Motor neuron (in vitro differentiated cells): ENCODE measurements around the gene DGCR6L. TPM values are rescaled to one million over a fixed set of nuclear protein-coding genes. Genes with fewer than 3 reads are reported as not detected.
"Not testable (repeated sequence)": the region's sequence is repeated elsewhere in the genome, so short reads cannot be mapped to it uniquely, and the experiment has no call there.

Experiments used
- ATAC-seq, 8 experiments: fragments of 200-7000 bp; cut with Tn5 transposase; replicated peaks in 6 of 8; 2 replicates each; pipeline ENCODE4 v1.8.0; 2021; ENCODE audit warnings: mild to moderate bottlenecking in 8 of 8, moderate library complexity in 8 of 8
- H3K27ac ChIP-seq, 2 donors: fragments of 250-450 bp; sonication (Bioruptor Pico); 2 replicates each; pipeline ENCODE4 v1.9.0; 2021; ENCODE audit warnings: antibody characterized with exemption in 2 of 2, mild to moderate bottlenecking in 2 of 2, moderate library complexity in 1 of 2
- H3K4me1 ChIP-seq, 2 donors: fragments of 250-450 bp; sonication (Bioruptor Pico); replicated peaks in 1 of 2; 2 replicates each; pipeline ENCODE4 v1.6.1; 2021; ENCODE audit warnings: antibody characterized with exemption in 2 of 2, mild to moderate bottlenecking in 2 of 2, moderate library complexity in 1 of 2
- H3K4me3 ChIP-seq, 5 donors: fragments of 250-450 bp; sonication (Bioruptor Pico); 2 replicates each; pipeline ENCODE4 v1.9.0; 2021; ENCODE audit warnings: antibody characterized with exemption in 5 of 5, mild to moderate bottlenecking in 5 of 5, moderate library complexity in 4 of 5
- WGBS, 10 experiments: fragments of 450-650 bp; shearing (Covaris generic); methylation state at CpG; one replicate each; pipeline ENCODE4 v1.0.0; 2022; 5-methylcytosine and 5-hydroxymethylcytosine counted together
- in situ Hi-C, 9 experiments: fragments of 400-800 bp; cut with MboI; loops; one replicate each; pipeline ENCODE4 v1.15.0; 2021; ENCODE audit warnings: low sequenced_read_pairs in 9 of 9, low pct_unique_long_range_greater_than_20kb in 2 of 9; ENCODE audit not compliant: unreplicated experiment in 9 of 9
- total RNA-seq, 8 experiments: library from RNA; unstranded; fragments of 300-600 nt; gene quantifications; 2 replicates each; pipeline versions ENCODE4 v1.2.3 to v1.2.4, GENCODE V29; 2022

The DGCR6L gene
- total RNA-seq, 8 experiments from 2014 or later, result 31.4 to 62.4 (median 41.0) TPM

DNA sequence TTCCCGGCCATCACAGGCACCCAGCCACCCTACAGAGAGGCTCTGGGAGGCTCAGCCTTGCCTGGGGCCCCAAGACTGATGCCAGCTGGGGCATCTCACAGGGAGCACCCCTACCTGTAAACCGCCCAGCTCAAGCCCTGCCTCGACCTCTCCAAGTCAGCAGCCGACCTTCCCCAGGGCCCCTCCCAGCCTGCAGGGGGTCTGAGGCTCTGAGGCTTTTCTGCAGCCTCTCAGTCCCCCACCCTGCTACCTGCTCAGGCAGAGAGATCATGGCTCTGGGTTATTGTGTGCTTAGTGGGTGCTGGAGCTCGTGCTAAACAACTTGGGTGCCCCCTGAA, 28.6 kb downstream of the DGCR6L start:
- Histone ChIP-seq H3K4me1 (peaks cover 12 to 19% of the 10 kb centered on the region in 2 donors), H3K4me3 (no peak overlapping the region), H3K27ac (no peak overlapping the region)
- no peak for ATAC-seq
- in situ Hi-C loops, result loop anchor here in 3 of 9 experiments (10.0 to 25.0 kb wide), 2 partner anchors 129 to 136 kb away; partner anchors contain the start of gene CCDC188 (in 3 of the 3)
- 100% methylated on average over 1 of the region's 5 CpGs; no CpG with 5 or more reads in 8 of the 10 experiments for WGBS, 10 experiments

DNA sequence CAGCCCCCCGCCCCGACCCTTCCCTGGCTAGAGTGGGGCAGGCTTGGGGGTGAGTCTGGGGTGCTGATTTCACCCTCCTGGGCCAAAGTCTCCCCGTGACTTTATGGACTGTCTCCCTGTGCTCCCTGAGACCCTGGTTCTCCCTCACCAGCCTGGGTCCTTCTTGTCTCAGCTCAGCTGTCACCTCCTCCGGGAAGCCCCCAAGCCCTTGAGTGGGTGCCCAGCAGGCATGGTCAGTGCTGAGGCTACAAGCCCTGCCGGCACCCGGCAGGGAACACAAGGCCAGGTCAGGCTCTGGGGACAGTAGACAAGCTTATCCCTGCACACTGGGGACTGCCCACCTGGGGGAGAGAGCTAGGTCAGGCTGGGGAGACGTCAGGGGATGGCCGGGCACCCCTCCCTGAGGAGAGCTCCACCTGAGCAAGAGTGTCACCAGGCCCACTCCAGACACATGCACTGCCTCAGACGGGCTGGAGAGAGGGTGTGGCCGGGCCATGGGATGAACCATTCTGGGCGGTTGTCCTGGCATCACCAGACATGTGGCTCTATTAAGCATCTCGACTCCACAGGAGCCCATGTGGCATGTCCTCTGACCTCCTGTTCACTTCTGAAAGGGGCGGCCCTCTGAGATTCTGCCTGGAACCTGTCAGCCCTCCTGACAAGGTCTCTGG, 29.1 kb downstream of the DGCR6L start:
- no peak overlapping the region for H3K27ac ChIP-seq
- 89% methylated on average over 4 of the region's 13 CpGs; no CpG with 5 or more reads in 9 of the 10 experiments for WGBS, 10 experiments
- no peak overlapping the region for H3K4me3 ChIP-seq
- H3K4me1 ChIP-seq, result peaks cover 16 to 22% of the 10 kb centered on the region in 2 donors
- in situ Hi-C loops, result loop anchor here in 3 of 9 experiments (10.0 to 25.0 kb wide), 2 partner anchors 128 to 136 kb away; partner anchors contain the start of gene CCDC188 (in 3 of the 3)
- ATAC-seq, result no peak

DNA sequence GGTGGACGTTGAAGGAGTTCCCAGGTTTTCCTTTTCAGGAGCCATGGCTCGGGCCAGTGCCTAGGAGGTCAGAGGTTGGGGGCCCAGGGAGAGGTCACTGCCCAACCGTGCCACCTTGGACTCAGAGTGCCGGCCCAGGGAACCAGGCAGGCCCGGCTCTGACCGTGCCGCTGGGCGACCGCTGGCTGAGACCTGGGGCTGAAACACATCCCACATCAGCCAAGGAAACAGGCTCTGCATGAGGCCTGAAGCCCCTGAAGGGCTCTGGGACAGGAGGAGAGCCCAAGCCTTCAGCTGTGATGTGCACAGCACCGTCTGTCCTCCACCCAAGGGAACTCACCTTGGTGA, 29.8 kb downstream of the DGCR6L start:
- H3K4me1 ChIP-seq, result peaks cover 16 to 22% of the 10 kb centered on the region in 2 donors
- ATAC-seq, result no peak
- 0 to 92% methylated on average over 1 to 5 of the region's 10 CpGs; no CpG with 5 or more reads in 8 of the 10 experiments for WGBS, 10 experiments

DNA sequence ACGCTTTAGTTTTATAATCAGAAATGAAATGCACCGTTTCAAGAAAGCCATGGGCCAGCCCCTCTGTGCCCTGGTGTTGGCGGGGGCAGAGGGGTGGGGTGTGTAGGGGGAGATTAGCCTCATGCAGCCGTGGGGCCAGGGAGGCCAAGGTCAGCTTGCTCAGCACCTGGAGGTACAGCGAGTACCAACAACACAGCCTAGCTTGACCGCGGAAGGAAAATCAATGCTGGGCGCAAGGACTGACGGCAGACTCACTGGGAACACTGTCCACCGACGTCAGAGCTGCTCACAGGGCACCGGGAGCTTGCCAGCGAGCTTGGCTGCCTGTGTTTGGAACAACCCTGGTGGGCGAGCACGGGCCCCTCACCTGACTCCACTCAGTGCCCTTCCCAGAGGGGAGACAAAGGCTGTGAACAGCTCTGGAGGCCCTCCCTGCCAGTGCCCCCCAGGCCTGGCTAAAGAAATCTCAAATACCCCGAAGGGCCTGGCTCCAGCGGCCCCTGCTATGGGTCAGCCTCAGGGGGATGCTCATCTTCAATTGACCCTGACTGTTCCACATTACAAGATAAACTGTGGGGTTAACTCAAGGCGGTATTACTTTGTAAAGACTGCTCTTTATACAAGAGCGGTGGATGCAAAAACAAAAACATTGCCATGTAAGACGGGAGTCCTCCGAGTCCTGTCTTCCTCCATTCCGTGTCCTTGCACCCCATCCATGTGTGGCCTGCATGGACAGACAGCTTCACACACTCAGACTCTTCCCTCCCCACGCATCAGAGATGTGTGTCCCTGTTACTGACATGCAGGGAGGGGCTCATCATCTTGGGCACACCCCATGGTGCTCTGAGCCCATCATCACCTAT, 30.4 kb downstream of the DGCR6L start:
- not testable (repeated sequence) for ATAC-seq, H3K4me3 ChIP-seq, H3K27ac ChIP-seq
- in situ Hi-C loops, result loop anchor here in 5 of 9 experiments (10.0 to 25.0 kb wide), 2 partner anchors 127 to 135 kb away; partner anchors contain the start of gene CCDC188 (in 5 of the 5)
- 75 to 93% (median 90%) methylated on average over 2 to 6 of the region's 23 CpGs; no CpG with 5 or more reads in 6 of the 10 experiments for WGBS, 10 experiments
- peaks cover 16 to 22% of the 10 kb centered on the region in 2 donors for H3K4me1 ChIP-seq

More for the DNA sequence above, 29.8 kb downstream of the DGCR6L start:
- Histone ChIP-seq H3K4me3 (no peak overlapping the region), H3K27ac (no peak overlapping the region)
- in situ Hi-C loops, result loop anchor here in 3 of 9 experiments (10.0 to 25.0 kb wide), 2 partner anchors 128 to 135 kb away; partner anchors contain the start of gene CCDC188 (in 3 of the 3)

DNA sequence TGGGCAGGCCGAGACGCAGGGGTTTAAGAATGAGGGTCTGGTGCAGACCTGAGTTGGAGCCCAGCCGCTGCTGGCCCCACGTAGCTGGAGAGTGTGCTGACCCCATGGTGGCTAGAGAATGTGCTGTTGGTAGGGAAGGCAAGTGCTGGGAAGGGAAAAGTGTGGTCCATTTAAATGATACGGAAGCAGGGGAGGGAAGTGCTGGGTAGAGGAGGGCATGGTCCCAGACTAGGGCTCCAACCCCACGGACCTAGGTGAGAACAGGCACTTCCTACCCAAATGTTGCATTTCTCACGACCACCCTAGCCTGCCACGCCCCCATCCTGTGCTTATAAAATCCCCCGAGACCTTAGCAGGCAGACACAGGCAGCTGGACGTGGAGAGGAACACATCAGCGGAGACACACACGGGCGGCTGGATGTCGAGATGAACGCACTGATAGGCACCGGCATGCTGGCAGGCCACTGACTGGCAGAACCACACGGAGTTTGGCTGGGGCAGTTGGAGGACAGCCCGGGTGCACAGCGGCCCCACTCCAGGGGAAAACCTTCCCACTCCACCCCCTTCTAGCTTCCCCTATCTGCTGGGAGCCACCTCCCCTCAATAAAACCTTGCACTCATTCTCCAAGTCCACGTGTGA, 33.0 kb downstream of the DGCR6L start:
- in situ Hi-C loops, result loop anchor here in 3 of 9 experiments (10.0 to 25.0 kb wide), 2 partner anchors 125 to 132 kb away; partner anchors contain the start of gene CCDC188 (in 3 of the 3)
- H3K4me3 ChIP-seq, H3K27ac ChIP-seq, ATAC-seq: not testable (repeated sequence)
- peaks cover 19 to 22% of the 10 kb centered on the region in 2 donors for H3K4me1 ChIP-seq
- WGBS, 10 experiments, result no CpG with 5 or more reads among the region's 20 CpGs

DNA sequence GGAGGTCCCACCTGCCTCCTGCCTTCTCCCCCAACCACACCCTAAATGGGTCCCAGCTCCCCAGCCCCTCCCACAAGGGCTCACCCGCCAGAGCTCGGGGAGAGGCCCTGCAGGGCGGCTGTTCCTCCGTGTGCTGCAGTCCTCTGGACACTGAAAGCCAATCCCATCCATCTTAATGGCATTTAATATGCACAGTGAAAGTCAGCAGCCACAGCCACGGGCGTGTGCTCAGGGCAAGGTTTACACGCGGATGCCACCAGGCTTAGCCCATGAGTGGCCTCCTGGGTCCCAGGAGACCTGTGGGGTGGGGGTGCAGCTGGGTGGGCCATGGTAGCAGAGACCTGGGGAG, 33.6 kb downstream of the DGCR6L start:
- WGBS, 10 experiments, result no CpG with 5 or more reads among the region's 8 CpGs
- peak; percentile 21 to 82 (median 66) for ATAC-seq
- H3K27ac ChIP-seq, H3K4me3 ChIP-seq: not testable (repeated sequence)
- in situ Hi-C loops, result loop anchor here in 3 of 9 experiments (10.0 to 25.0 kb wide), 2 partner anchors 124 to 131 kb away; partner anchors contain the start of gene CCDC188 (in 3 of the 3)
- H3K4me1 ChIP-seq, result peaks cover 19 to 20% of the 10 kb centered on the region in 2 donors

DNA sequence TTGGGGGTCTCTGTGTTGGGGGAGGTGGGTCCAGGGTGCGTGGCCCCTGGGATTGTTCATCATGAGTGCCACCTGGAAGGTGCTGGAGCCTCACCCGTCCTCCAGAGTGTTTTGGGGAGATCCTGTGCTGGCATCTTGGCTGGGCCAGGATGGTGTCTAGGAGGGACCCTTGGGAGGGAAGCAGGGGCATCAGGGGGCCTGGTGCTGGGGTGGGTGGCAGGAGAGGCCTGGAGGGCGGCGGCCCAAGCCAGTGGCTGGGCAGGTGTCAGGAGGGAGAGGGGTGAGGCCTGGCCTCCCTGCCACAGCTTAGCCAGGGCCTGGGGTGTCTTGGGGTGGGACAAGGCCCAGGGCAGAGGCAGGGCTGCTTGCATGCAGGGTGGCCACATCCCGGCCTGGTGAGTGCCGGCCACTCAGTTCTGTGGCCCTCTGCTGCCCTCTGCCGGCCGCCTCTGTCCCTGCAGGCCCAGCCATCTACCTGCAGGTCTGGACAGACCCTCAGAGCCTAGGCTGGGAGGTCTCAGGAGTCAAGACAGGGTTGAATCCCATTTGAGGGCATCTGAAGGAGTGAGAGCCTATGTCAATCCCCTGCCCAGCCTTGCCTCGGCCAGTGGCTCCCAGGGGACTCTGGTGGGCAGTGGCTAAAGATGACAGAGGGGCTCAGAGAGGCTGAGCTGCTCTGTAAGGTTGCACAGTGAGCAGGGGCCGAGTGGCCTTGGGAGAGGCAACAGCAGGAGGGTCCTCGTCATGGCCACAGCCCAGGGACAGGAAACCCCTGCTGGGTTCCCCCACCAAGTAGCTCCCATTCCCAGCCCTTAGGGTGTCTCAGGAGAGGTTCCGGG, 34.2 kb downstream of the DGCR6L start:
- H3K4me3 ChIP-seq, H3K27ac ChIP-seq: not testable (repeated sequence)
- WGBS, 10 experiments, result 17 to 20% methylated on average over 1 of the region's 12 CpGs; no CpG with 5 or more reads in 8 of the 10 experiments
- in situ Hi-C loops, result loop anchor here in 3 of 9 experiments (10.0 to 25.0 kb wide), 2 partner anchors 123 to 131 kb away; partner anchors contain the start of gene CCDC188 (in 3 of the 3)
- peak; percentile 80 to 96 (median 83) for ATAC-seq
- peaks cover 19 to 20% of the 10 kb centered on the region in 2 donors for H3K4me1 ChIP-seq

DNA sequence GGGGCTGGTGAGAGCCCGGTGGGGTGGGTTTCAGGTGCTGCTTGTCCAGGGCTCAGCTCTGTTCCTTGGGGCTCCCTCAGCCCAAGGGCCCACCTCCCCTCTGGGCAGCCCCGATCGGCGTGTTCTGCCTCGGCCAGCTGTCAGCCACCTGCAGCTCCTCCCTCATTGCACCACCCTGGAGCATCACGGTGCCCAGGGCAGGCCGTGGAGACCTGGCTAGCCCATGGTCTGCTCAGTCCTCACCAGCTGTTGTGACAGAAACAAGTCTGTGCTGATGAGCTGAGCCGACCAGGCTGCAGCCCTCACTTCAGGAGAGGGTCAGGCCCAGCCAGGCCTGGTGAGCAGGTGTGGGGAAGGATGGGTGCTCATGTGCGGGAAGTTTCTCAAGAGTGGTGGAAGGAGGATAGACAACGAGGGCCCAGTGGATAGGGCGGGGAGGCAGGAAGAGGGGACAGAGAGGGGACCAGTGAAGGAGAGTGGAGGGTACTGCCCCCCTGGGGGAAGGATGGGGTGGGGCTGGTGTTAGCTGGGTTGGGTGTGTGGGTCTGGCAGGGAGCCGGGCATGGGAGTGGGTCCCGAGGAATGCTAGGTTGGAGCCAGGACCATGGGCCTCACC, 35.3 kb downstream of the DGCR6L start:
- WGBS, 10 experiments, result 55 to 72% (median 62%) methylated on average over 2 to 5 of the region's 13 CpGs; no CpG with 5 or more reads in 7 of the 10 experiments
- in situ Hi-C loops, result loop anchor here in 3 of 9 experiments (10.0 to 25.0 kb wide), 2 partner anchors 122 to 130 kb away; partner anchors contain the start of gene CCDC188 (in 3 of the 3)
- ATAC-seq, result no peak
- Histone ChIP-seq H3K27ac (no peak overlapping the region), H3K4me1 (peaks cover 13 to 14% of the 10 kb centered on the region in 2 donors), H3K4me3 (no peak overlapping the region)

DNA sequence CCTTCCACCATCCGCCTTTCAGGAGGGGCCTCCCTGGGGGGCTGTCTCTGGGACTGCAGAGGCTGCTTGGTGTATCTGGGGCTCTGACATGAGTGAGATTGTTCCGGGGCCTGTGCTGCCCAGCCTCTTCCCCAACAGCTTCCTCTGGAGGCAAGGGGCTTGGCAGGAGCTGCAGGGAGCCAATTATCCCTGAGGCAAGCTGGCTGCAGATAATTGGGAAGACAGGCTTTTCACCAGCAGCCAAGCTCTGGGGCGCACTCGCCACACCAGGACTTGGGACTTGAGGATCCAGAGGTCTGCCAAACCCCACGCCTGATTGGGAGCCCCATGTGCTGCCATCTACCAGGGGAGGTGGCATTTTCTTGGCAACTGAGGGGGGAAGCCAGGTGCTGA, 36.2 kb downstream of the DGCR6L start:
- Histone ChIP-seq H3K27ac (peak overlapping the region in 1 of 2 donors; percentile 51), H3K4me1 (peaks cover 6 to 11% of the 10 kb centered on the region in 2 donors), H3K4me3 (no peak overlapping the region)
- in situ Hi-C loops, result loop anchor here in 3 of 9 experiments (10.0 to 25.0 kb wide), 2 partner anchors 121 to 129 kb away; partner anchors contain the start of gene CCDC188 (in 3 of the 3)
- no peak for ATAC-seq
- 0 to 64% (median 40%) methylated on average over 1 to 4 of the region's 5 CpGs; no CpG with 5 or more reads in 7 of the 10 experiments for WGBS, 10 experiments

DNA sequence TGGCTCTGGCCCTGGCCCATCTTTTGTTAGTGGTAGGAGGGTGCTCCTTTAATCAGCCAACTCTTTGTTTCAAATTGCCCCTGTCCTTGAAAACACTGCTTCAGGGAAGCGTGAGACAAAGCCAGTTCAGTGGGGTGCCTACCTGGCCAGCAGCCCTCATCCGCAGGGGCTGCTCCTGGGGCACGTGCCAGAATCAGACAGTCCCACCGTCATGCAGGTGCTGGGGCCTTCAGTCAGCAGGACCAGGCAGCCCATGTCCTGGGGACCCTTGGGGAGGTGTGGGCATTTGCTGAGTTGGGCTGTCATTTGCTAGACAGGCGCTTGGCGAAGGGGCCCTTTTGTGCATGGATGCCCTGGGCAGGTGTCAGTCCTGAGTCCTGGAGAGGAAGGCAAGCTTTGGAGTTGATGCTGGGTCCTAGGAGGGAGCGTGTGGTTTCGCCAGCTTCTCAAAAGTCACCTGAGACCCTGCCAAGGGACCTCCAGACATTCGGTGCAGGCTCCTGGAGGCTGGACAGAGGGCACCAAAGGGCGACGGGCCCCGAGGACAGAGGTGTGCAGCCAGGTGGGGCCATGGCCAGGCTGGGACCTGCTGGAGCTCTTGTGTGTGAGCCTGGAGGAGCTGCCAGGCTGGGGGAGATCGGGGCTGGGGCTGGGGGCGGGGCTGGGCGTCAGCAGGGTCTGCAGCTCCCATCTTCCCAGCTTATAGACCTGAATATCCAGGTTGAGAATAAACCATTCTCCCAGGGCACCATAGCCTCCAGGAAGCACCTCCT, 36.8 kb downstream of the DGCR6L start:
- peaks cover 6 to 11% of the 10 kb centered on the region in 2 donors for H3K4me1 ChIP-seq
- no peak for ATAC-seq
- no peak overlapping the region for H3K27ac ChIP-seq
- 58 to 100% (median 87%) methylated on average over 1 to 5 of the region's 15 CpGs; no CpG with 5 or more reads in 5 of the 10 experiments for WGBS, 10 experiments
- in situ Hi-C loops, result loop anchor here in 3 of 9 experiments (10.0 to 25.0 kb wide), 2 partner anchors 121 to 128 kb away; partner anchors contain the start of gene CCDC188 (in 3 of the 3)
- H3K4me3 ChIP-seq, result no peak overlapping the region
